SK-N-SH treated with all-trans-retinoic acid at 6 μM for 48 hours (cell line): Measurements from ENCODE around the gene TPBG.

Source experiments
- BACH2 ChIP-seq: fragments of 250-450 bp; sonication (Bioruptor Pico); IDR thresholded peaks from 2 replicates; pipeline ENCODE4 v1.9.0; 2021; ENCODE audit warnings: mild to moderate bottlenecking, borderline replicate concordance
- ESRRG ChIP-seq: fragments of 250-450 bp; sonication (Bioruptor Pico); IDR thresholded peaks from 2 replicates; pipeline ENCODE4 v1.6.1; 2021; ENCODE audit warnings: mild to moderate bottlenecking
- TF ChIP-seq, protein P1 (sequence below): fragments of 250-450 bp; sonication (Bioruptor Pico); IDR thresholded peaks from 2 replicates; pipeline ENCODE4 v1.5.1; 2020; ENCODE audit warnings: low read depth, mild to moderate bottlenecking, moderate library complexity

DNA sequence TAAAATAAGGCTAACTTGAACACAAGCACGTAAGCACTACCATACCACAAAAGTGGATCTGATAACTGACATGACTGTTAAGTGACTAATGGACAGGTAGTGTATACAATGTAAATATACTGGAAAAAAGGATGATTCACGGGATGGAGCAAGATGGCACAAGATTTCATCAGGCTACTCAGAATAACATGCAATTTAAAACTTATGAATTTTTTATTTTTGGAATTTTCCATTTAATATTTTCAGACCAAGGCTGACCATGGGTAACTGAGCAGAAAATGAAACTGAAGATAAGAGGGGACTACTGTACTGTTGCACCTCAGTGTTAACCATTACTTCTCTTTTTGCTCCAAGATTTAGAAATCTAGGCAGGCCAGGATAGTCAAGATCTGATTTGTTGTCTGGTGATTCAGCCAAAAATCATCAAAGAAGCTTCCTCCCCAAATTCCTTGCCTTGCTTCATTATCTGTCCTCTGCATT, 45.4 kb downstream of the TPBG start:
- TF ChIP-seq ESRRG (CRISPR knock-in tag) (no peak), BACH2 (CRISPR knock-in tag) (no peak)
- TF ChIP-seq, protein P1, sequence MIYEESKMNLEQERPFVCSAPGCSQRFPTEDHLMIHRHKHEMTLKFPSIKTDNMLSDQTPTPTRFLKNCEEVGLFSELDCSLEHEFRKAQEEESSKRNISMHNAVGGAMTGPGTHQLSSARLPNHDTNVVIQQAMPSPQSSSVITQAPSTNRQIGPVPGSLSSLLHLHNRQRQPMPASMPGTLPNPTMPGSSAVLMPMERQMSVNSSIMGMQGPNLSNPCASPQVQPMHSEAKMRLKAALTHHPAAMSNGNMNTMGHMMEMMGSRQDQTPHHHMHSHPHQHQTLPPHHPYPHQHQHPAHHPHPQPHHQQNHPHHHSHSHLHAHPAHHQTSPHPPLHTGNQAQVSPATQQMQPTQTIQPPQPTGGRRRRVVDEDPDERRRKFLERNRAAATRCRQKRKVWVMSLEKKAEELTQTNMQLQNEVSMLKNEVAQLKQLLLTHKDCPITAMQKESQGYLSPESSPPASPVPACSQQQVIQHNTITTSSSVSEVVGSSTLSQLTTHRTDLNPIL: no peak
